GM19240 (cell line): Measurements from ENCODE around the gene HSPB7.
"Not testable (repeated sequence)": the region's sequence is repeated elsewhere in the genome, so short reads cannot be mapped to it uniquely, and the experiment has no call there.

Experiments used
- DNase-seq: peaks from one replicate; pipeline ENCODE4 v3.0.0; 2011; ENCODE audit warnings: low spot score; ENCODE audit not compliant: insufficient read length

The HSPB7 gene

DNA sequence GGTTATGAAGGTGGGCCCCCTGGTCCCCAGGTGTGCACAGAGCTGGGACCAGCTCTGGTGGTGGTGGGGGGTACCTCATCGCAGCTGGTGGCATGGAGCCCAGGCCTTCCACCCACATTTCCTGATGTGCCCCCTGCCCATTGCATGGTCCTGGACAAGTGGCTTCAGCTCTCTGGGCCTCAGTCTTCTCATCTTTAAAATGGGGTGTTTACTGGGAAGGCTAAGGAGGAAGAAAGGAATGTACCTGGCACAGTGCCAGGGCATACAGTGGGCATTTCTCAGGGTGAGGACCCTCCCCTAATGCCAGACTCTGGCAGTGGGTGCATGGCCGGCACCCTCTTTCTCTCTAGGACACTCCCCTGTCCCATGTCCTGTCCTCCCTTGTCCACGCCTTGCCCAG is 33.2 kb upstream of the HSPB7 start:
- DNase-seq: no peak

DNA sequence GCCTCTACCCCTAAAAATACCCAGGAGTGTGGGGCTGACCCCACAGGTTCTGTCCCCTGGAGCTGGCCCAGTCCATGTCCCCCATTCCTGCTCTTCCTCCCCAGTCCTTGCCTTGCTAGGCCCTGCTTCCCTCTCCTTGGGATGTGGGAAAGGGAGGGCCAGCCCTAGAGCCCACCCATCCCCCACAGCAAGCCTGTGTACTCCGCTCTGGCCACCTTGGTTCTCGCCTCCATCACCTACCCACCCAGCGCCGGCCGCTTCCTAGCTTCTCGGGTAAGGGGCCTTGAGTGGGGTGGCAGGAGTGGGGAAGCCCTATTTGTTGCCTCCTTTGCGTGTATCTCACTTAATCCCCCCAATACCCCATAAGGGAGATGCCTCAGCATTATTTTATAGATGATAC is 32.5 kb upstream of the HSPB7 start:
- DNase-seq: no peak

DNA sequence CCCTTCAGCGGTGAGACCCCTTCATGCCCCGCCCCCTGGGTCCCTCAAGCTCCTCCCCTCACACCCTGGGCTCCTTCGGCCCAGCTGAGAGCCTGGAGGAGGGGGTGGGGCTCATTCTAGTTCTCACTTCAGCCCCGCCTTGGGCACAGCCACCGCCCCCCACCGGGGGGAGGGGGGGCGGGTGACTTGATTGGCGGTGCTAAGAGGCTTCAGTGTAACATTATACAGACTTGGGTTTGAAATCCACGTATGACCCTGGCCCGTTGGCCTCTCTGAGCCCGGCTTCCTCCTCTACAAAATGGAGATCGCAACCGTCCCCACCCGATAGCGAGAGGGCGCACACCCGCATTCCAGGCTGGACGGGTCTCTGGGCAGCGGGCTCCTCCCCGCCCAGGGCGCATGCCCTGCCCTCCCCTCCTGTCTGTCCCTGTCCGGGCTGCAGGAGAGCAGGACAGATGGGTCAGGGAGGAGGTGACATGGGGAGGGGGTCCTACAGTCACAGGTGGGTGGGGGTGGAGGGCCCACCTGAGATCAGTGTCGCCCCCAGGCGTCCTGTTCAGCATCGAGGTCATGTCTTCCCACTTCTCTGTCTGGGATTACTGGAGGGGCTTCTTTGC is 30.8 kb upstream of the HSPB7 start:
- no peak for DNase-seq

DNA sequence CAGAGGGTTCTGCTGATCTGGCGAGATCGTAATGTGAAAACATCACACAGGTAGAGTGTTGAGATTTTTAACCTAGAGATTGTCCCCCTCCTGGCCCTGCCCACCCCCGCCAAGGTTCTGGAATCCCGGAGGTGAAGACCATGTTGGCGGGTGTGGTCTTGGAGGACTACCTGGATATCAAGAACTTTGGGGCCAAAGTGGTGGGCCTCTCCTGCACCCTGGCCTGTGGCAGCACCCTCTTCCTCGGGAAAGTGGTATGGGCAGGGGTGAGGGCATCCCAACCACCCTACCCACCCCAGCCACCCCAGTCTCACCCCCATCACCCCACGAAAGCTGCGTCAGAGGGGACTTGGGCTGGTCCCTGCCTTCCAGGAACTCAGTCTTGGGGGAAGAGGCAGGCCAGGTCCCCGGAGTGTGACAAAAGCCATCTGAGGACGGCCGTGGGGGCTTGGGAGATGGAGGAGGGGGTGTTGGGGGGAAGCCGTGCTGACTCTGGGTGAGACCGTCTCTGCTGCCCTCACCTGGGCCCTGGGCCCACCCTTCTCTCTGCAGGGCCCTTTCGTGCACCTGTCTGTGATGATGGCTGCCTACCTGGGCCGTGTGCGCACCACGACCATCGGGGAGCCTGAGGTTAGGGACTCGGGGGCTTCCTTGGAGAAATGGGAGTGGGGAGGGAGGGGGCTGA is 30.1 kb upstream of the HSPB7 start:
- no peak for DNase-seq

DNA sequence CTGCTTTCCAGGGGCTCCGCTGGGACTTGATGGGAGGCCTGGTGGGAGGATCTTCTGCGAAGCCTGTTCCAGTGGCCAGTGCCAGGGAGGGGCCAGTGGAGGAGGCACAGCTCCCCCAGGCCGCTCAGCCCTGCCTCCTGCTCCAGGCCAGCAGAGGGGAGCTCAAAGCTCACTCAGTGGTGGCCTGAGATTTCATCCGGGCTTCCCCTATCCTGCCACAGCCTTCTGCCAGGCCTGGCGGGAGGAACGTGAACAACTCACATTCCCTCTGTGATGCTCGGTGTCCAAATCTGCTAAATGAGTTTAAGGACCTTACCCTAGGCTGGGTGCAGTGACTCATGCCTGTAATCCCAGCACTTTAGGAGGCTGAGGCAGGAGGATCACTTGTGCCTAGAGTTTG is 29.0 kb upstream of the HSPB7 start:
- no peak for DNase-seq

DNA sequence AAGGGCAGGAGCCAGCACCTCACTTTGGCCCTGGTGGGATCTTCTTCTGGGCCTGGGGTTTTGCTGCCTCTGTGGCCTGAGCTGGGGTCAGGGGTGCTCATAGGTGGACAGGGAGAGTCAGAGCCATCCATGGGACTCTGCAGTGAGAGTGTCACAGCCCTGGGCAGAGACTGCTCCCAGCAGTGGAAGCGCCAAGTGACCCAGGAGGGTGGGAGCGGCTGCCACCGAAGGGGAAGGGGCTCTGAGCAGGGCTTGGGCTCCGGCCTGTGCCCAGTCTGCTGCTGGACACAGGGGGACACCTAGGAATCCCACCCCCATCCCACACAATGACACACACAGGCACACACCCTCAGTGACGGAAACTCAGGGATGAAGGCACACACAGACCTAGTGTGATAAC is 26.1 kb upstream of the HSPB7 start:
- DNase-seq: no peak

DNA sequence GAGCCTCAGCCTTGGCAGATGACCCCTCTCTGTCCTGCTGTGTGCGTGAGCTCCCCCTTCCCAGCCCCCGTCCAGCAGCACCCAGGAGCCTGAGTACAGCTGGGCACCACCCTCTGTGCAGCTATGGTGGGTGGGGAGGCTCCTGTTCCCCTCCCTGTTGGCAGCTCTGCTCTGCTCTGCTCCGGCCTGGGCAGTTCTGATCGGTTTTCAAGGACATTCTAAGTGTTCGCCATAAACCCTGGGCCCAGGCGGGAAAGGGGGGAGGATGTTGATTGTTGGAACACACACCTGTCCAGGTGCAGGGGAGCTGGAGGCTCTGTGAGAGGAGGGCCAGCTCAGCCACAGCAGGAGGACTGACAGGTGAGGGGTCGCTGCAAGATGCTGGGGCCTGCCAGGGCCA is 25.7 kb upstream of the HSPB7 start, which contains the start of gene CLCNKB:
Gene CLCNKB, plus strand, starts transcription at position 262 of the 400 bp plus-strand sequence. CDS start 711 bp downstream, outside the sequence.
- no peak for DNase-seq

DNA sequence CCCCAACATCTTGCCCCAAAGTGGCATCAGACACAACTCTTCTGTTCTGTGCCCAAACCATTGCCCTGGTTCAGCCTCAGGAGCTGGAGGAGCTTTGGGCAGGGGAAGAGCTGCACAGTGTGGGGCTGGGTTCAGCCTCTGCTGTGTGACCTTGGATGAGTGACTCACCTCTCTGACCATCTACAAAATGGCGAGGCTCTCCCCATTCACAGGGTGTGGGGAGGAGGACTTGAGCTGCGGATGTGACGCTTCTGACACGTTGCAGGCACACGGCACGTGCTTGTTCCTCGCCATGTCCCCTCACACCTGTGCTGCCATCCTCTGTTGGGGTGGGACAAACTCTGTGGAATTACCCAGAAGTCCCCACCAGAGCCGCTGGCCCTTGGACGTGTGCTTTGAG is 24.8 kb upstream of the HSPB7 start:
- not testable (repeated sequence) for DNase-seq

DNA sequence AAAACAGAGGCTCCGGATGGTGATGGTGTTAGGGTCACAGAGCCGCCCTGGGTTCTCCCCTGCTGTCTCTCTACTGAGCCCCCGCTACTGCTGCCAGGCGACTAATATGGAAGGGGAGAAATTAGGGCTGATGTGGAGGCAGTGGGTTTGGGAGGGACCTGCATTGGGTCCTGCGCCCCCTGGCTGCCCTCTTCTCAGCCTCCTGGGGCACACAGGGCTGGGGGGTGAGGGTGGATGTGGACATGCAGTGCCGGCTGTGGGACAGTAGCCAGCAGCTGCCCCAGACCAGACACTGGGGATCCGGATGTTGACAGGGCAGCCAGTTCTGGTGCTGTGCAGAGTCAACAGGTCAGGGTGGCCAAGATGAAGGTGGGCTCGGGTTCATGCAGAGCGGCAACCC is 24.3 kb upstream of the HSPB7 start:
- DNase-seq: no peak

DNA sequence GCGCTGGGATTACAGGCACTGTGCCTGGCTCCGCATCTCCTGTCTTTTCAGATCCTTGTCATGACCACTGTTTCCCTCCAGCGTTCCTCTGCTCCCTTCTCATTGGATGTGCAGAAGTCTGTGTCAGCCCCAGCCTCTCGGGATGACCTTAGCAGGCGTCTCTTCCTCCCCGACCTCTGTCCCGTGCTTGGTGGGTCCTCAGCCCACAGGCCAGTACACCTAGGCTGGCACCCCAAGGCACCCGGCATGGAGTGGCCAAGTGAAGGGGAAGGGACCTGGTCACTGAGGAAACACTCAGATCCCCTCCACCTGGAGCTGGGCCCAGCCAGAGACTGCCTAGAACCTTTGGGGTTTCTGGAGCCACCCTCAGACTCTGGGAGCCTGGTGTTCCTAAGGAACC is 23.4 kb upstream of the HSPB7 start:
- DNase-seq: no peak

DNA sequence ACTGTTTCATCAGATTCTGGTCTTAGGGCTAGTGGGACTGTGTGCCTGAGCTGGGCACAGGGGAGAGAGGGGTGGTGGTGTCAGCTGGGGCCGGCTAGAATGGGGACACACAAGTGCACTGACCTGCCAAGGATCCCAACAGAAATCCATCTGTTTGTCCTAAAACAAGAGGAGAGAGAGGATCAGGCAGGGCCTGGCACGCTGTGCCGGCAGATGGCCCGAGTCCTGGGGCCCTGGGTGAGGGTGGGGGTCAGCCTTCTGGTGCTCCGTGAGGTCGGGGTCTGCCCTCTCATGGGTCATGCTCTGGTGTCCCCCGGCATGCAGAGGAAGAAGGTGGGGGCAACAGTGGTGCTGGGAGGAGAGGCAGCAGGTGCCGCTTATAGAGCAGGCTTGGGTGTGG is 22.0 kb upstream of the HSPB7 start:
- DNase-seq: not testable (repeated sequence)

DNA sequence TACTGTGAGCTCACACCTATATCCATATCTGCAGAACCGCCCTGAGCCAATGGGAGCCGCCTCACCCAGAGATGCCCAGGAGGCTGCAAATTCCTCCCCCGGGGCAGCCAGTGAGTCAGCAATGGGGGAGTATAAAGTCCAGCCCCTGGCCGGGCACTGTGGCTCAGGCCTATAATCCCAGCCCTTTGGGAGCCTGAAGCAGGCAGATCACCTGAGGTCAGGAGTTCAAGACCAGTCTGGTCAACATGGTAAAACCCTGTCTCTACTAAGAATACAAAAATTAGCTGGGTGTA is 20.7 kb upstream of the HSPB7 start:
- no peak for DNase-seq

DNA sequence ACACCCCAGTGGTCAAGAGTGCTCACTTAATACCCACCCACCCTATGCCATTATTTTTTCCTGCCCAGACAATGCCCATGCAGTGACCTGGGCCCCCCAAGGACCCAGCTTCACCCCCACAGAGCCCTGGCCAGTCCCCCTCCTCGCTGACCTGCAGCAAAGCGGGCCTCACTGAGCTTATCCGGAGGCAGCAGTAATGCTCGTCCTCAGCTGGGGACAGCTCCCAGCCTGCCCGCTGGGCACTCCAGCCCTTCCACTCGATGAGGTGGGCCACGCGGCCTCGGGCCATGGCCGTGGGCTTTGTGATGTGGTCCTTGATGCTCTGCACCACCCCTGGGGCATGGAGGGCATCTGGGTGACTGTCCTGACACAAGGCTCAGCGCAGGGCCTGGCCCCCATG is 18.6 kb upstream of the HSPB7 start:
- DNase-seq: not testable (repeated sequence)

DNA sequence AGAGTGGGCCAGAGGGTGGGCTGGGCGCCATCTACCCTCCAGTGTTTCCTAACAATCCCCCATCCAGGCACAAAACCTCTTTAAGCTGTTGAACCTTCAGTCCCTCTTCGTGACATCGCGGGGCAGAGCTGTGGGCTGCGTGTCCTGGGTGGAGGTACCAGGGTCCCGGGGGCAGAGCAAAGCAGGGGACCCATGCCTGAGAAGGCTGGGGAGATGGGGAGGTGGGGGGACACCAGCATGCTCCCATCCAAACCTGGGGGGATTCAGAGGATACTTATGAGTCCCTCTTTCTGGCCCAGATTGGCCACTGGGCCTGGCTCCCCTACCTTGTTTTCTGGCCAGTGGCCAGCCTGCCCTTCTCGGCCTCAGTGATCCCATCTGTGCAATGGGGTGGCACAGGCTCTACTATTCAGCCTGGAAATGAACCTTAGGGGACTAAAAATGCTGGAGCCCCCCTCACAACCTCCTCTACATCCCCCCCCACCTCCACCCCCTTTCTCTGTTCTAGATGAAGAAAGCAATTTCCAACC is 15.3 kb upstream of the HSPB7 start:
- not testable (repeated sequence) for DNase-seq

DNA sequence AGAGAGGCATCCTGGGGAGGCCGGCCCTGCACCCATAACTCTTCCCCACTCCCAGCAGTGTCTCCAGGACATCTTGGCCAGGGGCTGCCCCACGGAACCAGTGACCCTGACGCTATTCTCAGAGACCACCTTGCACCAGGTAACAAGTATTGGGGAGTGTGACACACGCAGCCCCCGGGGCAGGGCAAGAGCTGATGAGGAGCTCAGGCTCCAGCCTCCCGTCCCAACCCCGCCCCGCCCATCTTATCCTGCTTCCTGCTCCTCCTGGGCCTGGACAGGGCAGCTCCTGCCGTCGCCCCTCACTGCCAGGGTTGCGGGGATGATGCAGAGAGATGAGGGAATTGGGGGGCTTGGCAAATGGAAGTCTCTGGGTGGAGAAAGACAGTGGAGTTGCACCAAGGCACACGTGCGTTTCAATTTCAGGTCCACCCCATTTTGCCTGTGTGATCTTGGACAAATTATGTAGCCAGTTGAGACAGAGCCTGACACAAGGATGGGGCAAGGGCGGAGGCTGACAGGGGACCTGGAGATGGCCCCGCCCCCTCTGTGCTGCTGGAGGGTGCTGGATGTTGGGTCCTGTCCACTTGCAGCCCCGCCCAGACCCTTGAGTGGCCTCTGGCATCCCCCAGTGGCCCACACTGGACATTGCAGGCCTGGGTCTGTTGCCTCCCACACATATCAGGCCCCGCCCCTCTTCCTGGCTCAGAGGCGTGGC is 14.7 kb upstream of the HSPB7 start:
- DNase-seq: peak; percentile 89

DNA sequence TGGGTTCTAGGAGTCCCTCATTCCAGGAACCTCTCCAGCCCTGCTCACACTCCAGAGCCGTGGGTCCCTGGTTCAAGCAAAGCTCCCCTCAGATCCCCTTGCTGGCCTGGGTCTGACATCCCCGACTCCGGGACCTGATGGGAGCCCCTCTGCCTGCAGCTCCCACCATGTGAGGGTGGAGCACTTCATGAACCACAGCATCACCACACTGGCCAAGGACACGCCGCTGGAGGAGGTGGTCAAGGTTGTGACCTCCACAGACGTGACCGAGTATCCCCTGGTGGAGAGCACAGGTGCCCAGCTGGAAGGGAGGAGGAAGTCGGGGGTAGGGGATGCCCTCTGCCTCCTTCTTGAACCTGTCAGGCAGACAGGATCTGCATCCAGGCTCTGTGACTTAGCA is 13.7 kb upstream of the HSPB7 start:
- no peak for DNase-seq

DNA sequence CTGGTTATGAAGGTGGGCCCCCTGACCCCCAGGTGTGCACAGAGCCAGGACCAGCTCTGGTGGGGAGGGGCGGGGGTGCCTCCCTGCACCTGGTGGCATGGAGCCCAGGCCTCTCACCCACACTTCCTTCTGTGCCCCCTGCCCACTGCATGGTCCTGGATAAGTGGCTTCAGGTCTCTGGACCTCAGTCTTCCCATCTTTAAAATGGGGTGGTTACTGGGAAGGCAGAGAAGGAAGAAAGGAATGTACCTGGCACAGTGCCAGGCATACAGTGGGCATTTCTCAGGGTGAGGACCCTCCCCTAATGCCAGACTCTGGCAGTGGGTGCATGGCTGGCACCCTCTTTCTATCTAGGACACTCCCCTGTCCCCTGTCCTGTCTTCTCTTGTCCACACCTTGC is 11.4 kb upstream of the HSPB7 start:
- no peak for DNase-seq

DNA sequence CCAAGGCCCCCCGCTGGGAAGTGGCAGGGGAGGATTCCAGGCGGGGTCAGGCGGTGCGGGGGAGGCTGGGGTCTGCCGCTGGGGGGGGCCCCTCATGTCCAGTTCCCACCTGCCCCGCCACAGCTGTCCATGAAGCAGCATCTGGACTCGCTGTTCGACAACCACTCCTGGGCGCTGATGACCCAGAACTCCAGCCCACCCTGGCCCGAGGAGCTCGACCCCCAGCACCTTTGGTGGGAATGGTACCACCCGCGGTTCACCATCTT is 11.1 kb upstream of the HSPB7 start:
- DNase-seq: not testable (repeated sequence)

DNA sequence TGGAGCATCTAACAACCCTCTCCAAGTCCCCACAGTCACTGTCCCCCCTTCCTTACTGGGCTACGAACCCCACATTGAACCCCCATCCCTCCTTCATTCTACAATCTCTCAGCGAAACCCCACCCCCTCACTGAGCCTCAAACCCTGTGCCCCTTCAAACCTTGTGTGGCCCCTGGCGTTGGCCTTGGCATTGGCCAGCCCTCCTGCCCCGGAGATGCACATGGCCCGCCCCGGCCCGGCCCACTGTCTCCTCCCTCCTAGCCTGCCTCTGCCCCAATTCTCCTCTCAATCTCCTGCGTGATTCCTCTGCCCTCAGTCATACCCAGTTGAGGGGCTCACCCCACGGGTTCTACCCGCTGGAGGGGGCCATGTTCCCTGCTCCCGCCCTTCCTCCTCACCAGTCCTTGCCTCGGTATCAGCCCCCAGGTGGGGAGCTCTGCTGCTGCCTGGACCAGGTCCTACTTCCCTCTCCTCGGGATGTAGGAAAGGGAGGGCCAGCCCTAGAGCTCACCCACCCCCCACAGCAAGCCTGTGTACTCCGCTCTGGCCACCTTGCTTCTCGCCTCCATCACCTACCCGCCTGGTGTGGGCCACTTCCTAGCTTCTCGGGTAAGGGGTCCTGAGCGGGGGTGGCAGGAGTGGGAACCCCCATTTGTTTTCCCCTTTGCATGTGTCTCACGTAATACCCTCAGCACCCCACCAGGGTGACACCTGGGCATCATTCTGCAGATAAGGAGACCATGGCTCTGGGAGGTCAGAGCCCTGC is 10.6 kb upstream of the HSPB7 start:
- no peak for DNase-seq

DNA sequence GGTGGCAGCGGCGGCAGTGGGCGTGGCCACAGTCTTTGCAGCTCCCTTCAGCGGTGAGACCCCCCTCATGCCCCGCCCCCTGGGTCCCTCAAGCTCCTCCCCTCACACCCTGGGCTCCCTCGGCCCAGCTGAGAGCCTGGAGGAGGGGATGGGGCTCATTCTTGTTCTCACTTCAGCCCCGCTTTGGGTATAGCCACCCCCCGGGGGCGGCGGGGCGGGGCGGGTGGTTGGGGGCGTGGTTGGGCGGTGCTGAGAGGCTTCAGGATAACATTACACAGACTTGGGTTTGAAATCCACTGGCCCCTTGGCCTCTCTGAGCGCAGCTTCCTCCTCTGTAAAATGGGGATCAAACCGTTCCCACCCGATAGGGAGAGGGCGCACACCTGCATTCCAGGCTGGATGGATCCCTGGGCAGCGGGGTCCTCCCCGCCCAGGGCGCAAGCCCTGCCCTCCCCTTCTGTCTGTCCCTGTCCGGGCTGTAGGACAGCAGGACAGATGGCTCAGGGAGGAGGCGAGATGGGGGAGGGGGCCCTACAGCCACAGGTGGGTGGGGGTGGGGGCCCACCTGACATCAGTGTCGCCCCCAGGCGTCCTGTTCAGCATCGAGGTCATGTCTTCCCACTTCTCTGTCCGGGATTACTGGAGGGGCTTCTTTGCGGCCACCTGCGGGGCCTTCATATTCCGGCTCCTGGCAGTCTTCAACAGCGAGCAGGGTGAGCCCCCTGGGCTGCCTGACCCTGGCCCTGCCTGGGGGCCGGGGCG is 9.1 kb upstream of the HSPB7 start:
- DNase-seq: no peak

DNA sequence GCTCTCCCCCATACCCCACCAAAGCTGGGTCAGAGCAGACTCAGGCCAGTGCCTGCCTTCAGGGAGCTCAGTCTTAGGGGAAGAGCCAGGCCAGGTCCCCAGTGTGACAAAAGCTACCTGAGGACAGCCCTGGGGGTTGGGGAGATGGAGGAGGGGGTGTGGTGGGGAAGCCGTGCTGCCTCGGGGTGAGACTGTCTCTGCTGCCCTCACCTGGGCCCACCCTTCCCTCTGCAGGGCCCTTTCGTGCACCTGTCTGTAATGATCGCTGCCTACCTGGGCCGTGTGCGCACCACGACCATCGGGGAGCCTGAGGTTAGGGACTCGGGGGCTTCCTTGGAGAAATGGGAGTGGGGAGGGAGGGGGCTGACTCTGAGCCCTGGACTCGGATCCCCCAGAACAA is 8.5 kb upstream of the HSPB7 start:
- not testable (repeated sequence) for DNase-seq
